MM.1S (cell line): ENCODE results near the gene MRPL28.

Source experiments
- EZH2 ChIP-seq: fragments of 300-600 bp; sonication (generic); optimal IDR thresholded peaks from 2 replicates; pipeline ENCODE3; 2017; ENCODE audit warnings: low read depth, mild to moderate bottlenecking, antibody characterized with exemption, low read length, mixed read lengths
- TF ChIP-seq, protein P1 (sequence below): fragments of 300-600 bp; sonication (generic); IDR thresholded peaks from 2 replicates; pipeline ENCODE4 v1.5.1; 2016; ENCODE audit warnings: antibody characterized with exemption, low read length, mixed read lengths

DNA sequence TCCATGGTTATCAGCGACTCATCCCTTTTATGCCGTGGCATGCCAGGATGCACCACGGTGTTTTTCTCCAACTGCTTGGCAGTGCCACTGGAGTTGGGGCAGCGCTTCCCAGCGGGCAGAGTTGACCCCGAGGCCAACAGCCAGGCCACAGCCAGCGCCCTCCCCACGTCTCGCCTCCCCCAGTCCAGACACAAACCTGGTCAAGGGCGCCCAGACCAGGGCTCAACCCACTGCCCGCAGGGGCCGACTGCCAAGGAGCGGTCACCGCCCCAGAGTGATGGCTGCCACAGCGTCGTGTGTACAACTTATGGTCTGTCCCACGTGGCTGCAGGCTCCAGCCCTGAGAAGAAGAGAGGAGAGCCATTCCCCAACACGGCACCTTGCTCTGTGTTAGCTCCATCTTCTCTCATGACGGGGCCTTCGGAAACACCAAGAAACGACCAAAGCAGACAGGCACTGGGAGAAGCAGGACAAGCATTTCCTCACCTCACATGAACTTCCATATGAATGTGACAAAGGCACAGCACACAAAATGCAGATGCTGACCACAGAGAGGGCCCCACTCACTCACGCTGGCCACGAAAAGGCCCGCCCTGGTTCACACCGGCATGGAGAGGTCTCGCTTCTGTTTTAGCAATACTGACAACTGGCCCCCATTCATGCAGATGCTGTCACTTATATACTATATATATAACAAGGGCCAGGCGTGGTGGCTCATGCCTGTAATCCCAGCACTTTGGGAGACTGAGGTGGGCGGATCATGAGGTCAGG is 44.8 kb downstream of the MRPL28 start:
- TF ChIP-seq, protein P1, sequence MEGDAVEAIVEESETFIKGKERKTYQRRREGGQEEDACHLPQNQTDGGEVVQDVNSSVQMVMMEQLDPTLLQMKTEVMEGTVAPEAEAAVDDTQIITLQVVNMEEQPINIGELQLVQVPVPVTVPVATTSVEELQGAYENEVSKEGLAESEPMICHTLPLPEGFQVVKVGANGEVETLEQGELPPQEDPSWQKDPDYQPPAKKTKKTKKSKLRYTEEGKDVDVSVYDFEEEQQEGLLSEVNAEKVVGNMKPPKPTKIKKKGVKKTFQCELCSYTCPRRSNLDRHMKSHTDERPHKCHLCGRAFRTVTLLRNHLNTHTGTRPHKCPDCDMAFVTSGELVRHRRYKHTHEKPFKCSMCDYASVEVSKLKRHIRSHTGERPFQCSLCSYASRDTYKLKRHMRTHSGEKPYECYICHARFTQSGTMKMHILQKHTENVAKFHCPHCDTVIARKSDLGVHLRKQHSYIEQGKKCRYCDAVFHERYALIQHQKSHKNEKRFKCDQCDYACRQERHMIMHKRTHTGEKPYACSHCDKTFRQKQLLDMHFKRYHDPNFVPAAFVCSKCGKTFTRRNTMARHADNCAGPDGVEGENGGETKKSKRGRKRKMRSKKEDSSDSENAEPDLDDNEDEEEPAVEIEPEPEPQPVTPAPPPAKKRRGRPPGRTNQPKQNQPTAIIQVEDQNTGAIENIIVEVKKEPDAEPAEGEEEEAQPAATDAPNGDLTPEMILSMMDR: no peak
- no peak for TF ChIP-seq EZH2
